HL-60 (cell line): ENCODE results near the gene SAP30BP.

ENCODE experiments used
- CTCF ChIP-seq: IDR thresholded peaks from one replicate; pipeline ENCODE4 v1.5.1; 2011; ENCODE audit warnings: low read length, control low read depth, inconsistent platforms; ENCODE audit not compliant: insufficient read depth
- POLR2AphosphoS5 ChIP-seq: IDR thresholded peaks from 2 replicates; pipeline ENCODE4 v1.6.1; 2012; ENCODE audit warnings: low read depth
- REST ChIP-seq: IDR thresholded peaks from 2 replicates; pipeline ENCODE4 v1.6.1; 2012; ENCODE audit warnings: low read depth; ENCODE audit not compliant: insufficient replicate concordance

- no peak for TF ChIP-seq CTCF
- no peak for TF ChIP-seq POLR2AphosphoS5
- TF ChIP-seq REST: no peak
Observed at GRCh38 chr17:75636381-75637142, 30.6 kb upstream of the SAP30BP start.
